HG02981 (cell line): ENCODE data around the gene TNS1.

Experiments used
- ATAC-seq: cut with Tn5 transposase; IDR thresholded peaks from one replicate; pipeline ENCODE4 v1.9.1; 2021; ENCODE audit warnings: mild to moderate bottlenecking, moderate library complexity; ENCODE audit not compliant: unreplicated experiment

Gene TNS1

DNA sequence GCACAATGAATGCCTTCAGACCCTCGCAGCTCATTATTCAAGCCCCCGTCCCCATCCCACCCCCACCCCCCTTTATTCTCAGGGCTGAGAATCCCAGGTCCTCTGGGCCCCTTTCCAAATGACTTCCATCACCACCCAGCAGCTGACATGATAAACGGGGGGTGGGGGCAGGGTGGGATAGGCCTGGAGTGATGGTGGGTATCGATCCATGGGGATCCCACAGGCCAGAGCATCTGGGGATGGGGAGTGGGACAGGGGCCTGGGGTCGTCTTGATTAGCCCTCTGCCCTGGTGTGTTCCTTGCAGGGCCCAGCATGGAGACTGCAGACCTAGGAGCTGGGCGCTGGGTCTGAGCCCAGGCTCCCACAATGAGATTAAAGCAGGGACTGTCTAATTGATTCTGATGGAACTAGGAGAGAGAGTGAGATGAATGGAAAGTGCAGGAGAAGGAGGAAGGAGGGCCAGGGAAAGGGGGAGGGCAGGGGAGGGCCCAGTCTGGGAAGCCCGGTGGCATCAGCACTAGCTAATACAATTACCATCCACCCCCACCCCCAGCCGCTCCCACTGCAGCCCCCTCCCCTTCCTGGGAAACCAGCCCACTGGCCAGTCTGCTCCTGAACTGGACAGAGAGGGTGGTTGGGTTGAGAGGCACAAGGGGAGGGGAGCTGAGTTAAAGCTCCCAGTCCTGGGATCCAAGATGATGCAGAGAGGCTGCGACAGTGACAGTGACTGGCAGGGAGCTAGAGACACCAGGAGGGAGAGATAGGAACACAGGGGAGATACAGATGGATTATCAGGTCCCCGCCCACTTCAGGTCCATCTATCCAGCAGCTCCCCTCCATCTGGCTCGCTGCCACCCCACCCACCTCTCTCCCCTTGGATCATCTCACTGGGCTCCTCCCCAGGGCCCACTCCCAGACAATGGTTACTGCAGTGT is 13.1 kb upstream of the TNS1 start:
- no peak for ATAC-seq

- ATAC-seq, result no peak
These were observed 12.2 kb upstream of the TNS1 start for GRCh38 chr2:218014706-218015585.

DNA sequence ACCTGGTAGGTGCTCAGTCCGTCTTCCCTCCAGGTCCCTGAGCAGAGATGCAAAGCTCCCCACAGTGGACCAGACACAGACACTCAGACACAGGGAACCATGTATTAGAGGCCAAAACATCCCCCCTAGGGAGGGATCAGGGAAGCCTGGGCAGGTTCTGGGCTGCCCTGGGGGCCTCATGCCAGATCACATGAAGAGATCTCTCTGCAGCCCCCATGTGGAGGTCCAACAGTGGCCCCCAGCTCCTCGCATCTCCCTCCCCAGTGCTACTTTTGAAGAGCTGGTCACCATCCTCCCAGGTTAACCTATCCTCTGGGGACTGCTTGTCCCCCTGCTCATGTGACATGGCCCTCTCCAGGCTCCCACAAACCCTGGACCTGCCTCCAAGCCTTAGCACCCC is 10.5 kb upstream of the TNS1 start:
- no peak for ATAC-seq

DNA sequence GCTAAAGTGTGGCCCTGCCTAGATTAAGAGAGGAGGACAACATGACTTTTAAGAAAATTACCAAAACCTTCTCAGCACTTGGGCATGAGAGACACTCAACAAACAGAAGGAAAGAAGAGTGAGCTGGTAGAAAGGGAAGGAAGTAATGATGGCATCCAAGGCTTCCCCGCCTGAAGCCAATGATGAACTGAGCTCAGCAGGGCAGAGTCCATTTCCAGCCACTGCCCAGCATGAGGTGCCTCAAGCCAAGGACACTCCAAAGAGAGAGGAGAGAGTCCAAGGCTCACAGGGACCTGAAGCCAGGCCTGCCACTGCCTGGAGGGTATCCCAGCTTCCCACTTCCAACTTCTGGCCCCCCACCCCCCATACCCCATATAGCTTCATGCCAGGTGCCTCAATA is 9.5 kb upstream of the TNS1 start:
- no peak for ATAC-seq

- ATAC-seq, result no peak
These were observed 8.9 kb upstream of the TNS1 start for GRCh38 chr2:218011653-218012040.

- no peak for ATAC-seq
These were observed 8.3 kb upstream of the TNS1 start for GRCh38 chr2:218010984-218011652.

- ATAC-seq, result no peak
These were observed 7.6 kb upstream of the TNS1 start for GRCh38 chr2:218010140-218010983.

DNA sequence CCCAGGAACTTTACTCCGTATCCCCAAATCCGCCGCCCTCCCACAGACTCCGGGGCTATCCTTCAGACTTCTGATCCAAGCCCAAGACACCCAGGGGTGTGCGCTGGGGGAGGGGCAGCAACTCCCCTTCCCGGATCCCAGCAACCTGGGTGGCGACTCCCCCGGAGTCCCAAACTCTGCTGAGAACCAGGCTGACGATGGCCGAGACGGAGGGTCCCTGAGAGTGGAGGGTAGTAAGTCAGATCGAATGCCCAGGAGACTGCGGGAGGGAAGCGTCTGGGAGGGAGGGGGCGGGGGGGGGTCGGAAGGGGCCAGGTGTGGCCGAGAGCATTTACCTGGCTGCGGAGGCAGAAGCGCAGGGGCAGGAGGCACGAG is 7.0 kb upstream of the TNS1 start:
- ATAC-seq, result no peak

DNA sequence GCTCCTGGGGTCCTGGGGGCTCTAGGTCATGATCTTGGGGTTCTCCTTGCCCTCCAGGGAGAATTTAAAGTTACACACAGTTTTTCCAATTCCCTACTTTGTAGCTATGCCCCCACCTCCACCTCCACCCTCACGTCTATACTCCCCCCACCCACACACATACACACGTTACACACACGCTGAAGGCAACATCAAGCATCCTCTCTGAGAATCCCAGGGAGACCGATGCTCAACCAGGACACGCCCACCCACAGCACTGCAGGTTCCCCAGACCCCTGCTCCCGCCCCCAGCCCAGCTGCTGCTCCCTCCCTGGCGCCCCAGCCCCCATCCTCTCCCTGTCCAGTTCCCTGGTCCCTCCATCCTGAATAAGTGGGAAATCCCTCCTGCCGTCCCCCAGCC is 6.4 kb upstream of the TNS1 start:
- no peak for ATAC-seq

GRCh38 chr2:218008060-218009040 is 5.6 kb upstream of the TNS1 start:
- ATAC-seq, result no peak

DNA sequence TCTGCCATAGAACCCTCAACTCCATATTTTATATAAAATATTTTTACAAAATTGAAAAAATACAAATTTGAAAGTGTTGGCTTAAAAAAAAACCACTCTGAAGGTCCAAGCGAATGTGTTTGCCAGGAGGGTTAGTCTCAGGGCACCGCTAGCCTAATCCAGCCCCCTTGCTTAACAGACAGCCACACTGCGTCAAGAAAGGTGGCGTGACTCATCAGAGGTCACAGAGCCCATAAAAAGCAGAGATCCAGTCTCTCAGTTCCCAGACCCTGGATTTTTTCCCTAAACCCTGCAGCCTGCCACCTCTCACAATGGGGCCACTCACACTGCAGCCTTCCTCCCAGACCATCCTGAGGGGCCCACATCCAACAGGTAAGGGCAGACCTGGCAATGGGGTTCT is 3.9 kb upstream of the TNS1 start:
- no peak for ATAC-seq

GRCh38 chr2:218005486-218005885 is 2.7 kb upstream of the TNS1 start:
- ATAC-seq, result no peak

DNA sequence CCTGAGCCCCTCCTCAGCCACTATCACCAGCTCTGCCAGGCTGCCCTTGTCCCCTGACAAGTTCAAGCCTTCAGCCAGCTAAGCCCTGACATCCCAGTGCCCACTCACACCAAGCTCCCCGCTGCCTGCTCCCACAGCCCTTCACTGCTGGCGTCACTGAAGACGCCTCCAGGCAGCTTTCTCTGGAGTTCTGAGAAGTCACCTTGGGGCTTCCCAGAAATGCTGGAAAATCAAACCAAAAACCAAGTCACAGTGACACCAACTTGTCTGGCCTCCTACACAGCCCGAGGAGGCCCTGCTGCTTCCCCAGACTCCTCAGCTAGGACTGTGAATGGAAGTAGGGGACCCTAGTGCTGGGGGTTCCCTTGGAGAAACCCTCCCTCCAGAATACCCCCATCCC is 2.2 kb upstream of the TNS1 start:
- no peak for ATAC-seq

DNA sequence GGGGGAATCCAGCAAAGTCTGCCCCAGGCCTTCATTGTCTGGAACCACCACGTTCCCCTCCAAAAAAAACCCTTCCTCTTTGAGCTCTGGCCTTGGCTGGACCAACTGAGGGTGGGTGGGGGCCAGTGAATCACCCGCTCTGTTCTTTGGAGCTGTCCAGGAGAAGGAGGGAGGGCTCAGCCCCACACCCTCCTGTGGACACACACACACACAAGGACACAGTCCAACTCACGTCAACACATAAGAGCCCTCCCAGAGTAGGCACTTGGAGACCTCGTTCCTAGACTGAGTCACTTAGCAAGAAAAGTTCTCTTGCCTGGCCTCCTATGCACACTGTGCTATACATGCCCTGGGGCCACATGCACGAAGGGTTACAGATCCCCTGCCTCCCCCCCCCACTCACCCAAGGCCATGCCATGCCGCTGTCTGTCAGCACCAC is 1.2 kb upstream of the TNS1 start:
- no peak for ATAC-seq

DNA sequence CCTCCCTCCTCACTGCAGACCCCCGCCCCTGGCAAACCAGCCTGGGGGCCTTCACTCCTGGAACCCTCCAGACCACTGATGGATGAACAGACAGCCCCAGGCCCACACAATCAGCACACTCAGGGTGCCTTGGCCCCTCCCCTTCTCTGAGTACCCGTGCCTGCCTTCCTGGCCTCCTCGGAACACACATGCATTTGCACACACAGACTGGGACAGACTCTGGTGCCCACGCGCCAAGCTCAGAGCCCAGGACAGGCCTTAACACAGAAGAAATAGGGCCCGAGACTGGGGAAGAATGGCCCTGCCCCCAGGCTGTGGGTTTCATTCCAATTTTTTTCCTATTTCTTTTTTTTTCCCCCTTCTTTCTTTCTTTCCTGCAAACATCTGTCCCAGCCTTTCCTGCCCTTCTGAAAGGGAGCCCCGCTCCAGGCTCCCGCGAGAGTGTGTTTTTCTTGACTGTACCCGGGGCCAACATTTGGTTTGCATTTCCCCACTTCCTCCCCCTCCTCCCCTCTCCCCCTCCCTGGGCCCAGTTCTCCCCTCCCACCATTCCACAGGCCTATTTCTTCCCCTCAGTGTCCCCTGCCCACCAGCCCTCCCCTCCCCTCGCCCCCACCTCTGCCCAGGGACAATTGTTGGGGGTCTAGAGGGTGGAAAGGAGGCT is 618 bp upstream of the TNS1 start:
- ATAC-seq, result no peak

GRCh38 chr2:218002143-218002844 is 501 bp downstream of the TNS1 start:
- ATAC-seq, result no peak

DNA sequence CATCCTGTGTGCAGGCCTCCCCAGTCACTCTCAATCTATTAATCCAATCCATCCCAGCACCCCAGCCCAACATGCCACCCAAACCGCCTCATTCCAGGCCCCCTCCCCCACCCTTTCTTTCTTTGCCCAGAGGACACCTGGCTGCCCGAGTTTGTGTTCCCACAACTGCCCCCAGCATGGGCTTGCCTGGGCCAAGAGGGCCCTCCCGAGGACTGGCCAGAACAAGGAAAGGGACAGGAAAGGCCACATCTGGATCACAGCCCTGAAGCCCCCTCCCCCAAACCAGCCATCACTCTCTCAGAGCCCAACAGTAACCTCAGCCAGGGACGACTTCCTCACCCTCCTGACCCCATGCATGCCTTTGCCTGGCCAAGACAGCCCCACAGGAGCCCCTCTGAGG is 1.2 kb downstream of the TNS1 start:
- no peak for ATAC-seq

- ATAC-seq, result no peak
These were observed 2.7 kb downstream of the TNS1 start for GRCh38 chr2:218000136-218000535.
